ENCODE measurements around the gene RALGAPA1. TPM values are rescaled to one million over a fixed set of nuclear protein-coding genes. Genes with fewer than 3 reads are reported as not detected.

Gene RALGAPA1
- total RNA-seq, 1 donor from 2014 or later = 101 TPM

DNA sequence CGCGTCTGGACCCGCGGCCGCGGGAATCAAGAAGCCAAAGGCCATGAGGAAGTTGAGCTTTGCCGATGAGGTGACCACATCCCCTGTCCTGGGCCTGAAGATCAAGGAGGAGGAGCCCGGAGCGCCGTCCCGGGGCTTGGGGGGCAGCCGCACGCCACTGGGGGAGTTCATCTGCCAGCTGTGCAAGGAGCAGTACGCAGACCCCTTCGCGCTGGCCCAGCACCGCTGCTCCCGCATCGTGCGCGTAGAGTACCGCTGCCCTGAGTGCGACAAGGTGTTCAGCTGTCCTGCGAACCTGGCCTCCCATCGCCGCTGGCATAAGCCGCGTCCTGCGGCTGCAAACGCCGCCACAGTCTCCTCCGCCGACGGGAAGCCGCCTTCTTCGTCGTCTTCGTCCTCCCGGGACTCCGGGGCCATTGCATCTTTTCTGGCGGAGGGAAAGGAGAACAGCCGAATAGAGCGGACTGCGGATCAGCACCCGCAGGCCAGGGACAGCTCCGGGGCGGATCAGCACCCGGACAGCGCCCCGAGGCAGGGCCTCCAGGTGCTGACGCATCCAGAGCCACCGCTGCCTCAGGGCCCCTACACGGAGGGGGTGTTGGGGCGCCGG lies 274.1 kb downstream of the RALGAPA1 start:
- DNase-seq = peak; percentile 86

DNA sequence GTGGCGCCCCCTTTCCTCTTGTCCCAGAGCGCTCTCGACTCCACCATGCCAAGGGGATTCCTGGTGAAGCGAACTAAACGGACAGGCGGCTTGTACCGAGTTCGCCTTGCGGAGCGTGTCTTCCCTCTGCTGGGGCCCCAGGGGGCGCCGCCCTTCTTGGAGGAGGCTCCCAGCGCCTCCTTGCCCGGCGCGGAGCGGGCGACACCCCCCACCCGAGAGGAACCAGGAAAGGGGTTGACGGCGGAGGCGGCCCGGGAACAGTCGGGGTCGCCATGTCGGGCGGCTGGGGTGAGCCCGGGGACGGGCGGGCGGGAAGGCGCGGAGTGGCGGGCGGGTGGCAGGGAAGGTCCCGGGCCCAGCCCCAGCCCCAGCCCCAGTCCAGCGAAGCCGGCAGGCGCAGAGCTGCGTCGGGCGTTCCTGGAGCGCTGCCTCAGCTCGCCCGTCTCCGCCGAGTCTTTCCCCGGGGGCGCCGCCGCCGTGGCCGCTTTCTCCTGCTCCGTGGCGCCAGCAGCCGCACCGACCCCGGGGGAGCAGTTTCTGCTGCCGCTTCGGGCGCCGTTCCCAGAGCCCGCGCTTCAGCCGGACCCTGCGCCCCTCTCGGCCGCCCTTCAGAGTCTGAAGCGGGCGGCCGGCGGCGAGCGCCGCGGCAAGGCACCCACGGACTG lies 274.8 kb downstream of the RALGAPA1 start:
- no peak for DNase-seq

DNA sequence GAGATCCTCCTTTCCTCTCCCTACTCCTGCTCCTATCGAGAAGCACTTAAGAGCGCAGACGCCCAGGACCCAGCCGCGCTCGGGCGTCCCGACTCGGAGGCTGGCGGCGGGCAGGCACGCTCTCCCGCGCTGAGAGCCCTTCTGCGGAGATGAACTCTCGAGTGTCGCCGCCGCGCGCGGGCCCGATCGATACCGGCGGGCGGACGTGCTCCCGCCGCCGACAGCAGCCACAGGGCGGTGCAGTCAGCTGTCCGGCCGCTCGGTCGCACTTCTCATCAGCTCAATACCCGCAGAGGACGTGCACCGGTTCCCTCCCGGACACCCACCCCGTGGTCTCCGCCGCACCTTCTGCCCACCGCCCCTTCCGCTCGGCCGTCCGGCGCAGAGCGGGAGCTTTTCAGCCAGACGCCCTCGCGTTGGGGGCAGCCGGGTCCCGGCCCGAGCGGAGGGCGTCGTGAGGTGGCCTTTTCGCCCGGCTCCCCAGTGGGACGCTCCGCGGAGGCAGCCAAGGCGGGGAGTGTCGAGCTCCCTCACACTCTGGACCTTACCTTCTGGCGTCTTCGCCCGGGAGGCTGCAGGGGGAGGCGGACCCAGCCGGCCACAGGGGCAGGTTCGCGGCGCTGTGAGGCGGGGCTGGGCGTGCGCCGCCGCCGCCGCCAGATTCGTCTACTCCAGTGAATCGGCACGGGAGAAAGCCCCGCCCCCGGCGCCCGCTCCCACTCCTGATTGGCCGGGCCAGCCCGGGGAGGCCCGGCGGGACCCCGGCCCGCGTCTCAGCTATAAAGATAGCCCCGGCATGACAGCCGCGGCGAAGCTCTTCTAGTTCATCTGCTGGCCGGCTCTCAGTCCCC lies 275.5 kb downstream of the RALGAPA1 start, which contains the start of gene INSM2:
TSS of gene INSM2 (plus strand) at position 808 of the 851 bp plus-strand sequence. CDS start 89 bp downstream, outside the sequence.
- DNase-seq = peak; percentile 71

DNA sequence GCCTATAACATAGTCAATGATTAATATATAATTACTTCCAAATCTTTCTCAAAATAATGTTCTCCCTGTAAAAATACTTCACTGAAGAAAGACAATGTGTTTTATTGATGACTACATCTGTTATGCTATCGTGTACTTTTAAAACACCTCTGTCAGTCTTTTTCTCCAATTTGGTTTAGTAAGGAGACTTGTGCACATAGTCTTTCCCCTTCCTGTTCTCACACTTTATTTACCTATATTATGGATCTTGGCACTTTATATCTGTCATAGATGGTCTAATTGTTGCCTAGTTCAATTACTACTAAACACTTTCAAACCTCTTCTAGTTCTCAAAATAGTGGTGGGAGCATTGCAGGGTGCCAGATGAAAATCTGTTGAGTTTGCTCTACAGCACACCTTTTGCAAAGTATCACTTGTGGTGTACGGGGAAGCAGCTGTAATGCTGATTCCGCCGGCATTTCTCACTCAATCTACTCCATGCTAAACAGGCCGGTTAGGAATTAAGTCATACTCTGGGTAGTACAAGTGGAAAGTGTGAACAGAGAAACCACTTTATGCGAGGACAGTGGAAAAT lies 276.2 kb downstream of the RALGAPA1 start:
- no peak for DNase-seq

DNA sequence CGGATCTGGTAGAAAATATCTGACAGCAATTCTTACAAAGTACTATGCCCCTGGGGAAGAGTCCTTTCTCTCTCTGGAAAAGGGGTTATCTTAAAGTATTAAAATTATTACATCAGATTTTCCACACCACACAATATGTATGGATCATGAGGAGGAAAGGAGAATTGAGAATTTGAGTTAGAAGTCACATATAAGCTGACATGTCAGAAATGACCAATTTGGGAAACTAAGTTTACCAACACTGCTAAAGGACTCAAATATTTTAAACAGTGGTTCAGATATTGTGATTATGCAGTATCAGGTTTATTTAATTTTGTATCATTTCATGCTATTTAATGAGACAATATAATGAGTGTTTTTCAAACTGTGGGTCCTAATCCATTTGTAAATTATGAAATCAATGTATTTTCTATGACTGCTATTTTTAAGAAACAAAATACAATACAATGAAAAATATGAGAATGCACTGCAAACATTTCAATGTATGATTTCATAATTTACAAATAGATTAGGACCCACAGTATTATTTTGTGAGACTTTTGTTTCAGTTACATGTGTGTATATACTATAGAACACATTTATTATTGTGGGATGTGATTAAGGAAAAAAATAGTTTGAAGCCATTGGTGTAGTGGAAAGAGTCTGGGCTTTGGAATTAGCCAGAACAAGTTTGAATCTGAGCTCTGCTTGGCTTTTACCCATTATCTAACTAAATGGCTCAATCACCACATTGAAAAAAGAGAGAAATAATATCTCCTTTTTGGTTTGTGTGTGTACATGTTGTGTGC lies 276.9 kb downstream of the RALGAPA1 start:
- DNase-seq = no peak

DNA sequence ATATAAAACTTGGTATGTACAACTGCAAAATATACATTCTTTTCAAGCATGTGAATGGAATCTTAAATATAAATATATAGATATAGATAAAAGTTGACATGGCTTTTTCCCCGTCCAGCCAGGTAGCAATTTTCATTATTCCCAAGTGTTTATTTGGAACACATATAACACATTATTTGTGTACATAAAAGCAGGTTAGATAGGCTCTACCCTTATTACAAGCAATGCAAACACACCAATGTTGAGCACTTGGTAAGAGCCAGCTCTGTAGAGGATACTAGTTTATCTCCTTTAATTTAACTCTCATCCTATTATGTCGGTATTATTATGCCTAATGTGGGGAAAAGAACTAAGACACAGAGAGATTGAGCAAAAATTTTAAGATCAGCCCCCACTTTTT lies 282.1 kb downstream of the RALGAPA1 start:
- no peak for DNase-seq

DNA sequence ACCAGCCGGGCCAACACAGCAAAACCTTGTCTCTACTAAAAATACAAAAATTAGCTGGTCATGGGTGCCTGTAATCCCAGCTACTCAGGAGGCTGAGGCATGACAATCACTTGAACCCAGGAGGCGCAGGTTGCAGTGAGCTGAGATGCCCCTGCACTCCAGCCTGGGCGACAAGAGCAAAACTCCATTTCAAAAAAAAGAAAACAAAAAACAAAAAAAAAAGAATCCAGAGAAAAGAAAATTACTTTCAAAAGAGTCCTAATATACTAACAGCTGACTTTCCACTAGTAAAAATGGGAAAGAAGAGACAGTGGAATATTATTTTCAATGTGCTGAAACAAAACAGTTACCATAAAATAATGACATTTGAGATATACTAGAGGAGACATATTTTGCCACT lies 283.4 kb downstream of the RALGAPA1 start:
- DNase-seq = no peak

DNA sequence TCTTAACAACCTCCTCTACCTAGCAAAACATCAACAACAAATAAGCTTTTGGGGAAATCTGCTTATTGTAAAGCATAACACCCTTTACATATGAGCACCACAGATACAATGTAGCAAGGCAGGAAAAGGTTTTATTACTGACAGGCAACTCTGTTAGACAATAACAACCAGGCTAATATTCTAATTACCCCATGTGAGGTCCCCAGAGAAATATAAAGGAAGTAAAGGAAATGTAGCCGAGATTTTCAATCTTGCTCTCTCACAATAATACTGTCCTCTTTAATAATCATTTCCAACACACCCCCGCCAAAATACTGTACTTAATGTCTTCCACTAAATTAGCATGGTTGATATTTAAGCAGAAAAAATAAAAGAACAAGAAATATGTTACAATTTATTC lies 289.1 kb downstream of the RALGAPA1 start:
- no peak for DNase-seq

DNA sequence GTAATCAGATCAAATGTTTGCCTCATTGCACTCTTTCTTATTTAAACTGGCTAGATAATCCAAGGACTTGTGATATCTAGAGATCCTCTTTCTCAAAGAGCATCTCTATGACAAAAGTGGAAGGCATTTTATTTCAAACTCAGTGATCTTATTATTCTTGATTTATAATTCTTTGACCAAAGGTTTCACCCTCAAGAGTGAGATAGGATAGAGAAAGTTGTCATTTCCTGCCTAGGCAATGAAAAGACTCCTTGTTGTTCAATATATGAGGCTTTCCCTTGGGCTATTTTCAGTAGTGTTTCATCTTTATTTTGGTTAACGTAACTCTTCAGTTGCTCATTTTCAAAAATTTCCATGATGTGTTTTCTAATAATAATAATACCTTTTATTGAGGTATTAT lies 293.2 kb downstream of the RALGAPA1 start:
- DNase-seq = no peak

DNA sequence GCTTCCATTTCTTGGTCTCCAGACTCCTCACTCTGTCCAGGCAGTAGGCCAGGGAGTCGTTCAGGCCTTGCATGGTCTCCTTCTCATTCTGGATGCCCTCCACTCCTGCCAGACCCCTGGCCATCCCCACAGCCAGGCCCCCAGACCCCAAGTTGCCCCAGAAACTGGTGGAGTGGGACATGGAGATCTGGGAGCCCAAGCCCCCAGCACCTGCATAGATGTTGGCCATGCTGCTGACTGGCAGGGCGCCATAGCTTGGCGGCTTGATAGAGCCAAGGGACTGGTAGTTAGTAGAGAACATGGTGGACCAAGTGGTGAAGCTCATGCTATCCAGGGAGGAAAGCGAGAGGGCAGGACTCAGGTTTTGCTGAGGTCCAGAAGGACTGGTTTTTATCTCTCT lies 296.3 kb downstream of the RALGAPA1 start:
- DNase-seq = no peak

DNA sequence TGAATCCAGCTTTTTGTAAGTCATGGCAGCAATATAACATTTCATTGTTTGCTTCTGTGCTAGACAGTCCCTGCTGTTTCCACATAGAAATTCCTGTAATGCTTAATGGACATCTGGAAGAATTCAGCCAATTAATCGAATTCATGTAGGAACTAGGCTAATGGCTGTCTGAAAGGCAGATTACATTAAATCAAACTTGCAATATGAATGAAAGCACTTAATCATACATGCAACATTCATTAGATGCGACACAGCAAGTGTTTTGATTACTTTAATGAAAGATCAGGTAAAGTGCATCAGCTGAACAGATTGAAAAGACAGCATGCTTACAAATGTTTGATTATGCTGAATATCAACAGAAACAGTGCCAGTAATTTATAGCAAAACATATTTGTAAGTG lies 299.2 kb downstream of the RALGAPA1 start:
- DNase-seq = no peak

DNA sequence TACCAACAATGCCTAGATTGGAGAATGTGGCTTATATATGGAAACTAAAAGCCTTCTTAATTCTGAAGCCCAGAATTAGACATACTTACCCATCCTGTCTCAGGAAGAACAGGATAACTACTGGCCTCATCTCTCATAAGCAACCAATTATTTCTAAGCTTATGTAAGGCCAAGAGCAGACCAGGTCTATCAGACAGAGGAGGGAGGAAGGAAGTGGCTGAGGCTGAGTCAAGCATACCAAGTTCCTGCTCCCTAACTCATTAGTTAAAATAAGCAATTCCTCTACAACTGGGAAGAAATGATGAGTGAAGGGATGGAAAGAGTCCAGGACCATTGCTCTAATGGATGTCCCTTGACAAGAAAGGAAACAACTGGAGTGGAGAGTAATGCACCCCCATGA lies 302.2 kb downstream of the RALGAPA1 start:
- no peak for DNase-seq

DNA sequence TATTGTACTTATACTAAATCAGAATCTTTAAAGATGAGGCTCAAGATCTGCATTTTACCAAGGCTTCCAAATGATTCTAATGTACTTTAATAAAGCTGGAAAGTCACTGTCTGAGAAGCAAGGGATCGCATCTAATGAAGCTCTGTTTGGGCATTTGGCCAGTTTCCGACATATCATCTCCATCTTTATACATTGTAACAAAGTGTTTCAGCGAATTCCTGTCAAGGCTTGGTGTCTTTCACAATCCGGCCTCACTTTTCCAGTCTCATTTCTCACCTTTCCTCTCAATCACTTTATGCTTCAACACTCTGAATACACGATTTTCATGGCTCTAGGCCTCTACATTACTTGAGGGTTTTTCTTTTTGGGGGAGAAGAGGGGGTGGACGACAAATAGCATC lies 302.6 kb downstream of the RALGAPA1 start:
- no peak for DNase-seq

DNA sequence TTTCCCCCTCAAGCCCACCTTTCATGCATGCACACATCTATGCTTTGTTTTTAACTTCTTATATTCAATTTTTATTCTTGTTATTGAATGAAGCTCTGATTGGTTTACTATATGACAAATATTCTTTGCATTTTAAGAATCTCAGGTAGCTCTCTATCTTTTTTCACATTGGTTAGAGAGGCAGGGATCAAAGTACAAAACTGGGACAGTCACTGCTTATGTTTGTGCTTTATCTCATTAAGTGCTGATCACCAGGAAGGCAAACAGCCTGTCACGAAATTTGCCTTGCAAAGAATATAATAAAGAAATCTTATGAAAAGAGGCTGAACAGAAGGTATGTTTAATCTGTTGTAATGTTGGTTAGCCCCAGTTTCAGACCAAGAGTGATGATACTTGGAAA lies 304.8 kb downstream of the RALGAPA1 start:
- no peak for DNase-seq

DNA sequence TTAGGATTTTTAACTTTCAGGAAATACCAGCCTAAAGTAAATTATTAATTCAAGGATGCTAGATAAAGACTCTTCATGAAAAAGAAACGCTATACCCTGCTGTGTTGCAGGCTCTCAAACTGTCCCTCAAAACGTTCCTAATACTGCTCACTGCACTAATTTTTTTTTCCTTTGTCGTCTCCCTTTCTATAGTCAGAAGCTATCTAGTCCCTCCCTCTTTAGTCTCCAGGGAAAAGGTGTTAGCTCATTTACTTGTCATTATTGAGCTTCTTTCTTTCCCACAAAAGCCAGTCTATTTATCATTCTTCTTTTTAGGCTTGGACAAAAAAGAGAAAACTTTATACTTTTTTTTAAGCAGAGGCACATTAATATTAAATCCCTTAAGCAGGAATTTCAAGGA lies 305.4 kb downstream of the RALGAPA1 start:
- no peak for DNase-seq

DNA sequence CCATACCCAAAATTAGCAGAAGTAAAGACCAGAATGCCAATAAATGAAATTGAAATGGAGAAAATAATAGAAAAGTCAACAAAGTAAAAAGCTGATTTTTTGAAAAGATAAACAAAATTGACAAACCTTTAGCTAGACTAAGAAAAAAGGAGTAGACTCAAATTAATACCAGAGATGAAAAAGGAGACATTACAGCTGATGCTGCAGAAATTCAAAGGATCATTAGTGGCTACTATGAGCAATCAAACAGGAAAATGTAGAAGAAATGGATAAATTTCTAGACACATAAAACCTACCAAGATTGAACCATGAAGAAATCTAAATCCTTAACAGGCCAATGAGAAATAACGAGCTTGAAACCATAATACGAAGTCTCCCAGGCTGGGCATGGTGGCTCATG lies 309.9 kb downstream of the RALGAPA1 start:
- DNase-seq = no peak

DNA sequence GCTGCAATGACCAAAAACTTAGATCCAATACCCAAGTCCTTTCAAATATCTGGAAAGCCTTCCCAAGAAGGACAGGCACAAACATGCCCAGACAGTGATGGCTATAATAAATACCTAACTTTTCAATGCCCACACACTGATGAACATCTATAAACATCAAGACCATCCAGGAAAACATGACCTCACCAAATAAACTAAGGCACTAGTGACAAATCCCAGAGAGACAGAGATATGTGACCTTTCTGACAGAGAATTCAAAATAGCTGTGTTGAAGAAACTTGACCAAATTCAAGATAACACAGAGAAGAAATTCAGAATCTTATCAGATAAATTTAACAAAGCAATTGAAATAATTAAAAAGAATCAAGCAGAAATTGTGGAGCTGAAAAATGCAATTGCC lies 313.8 kb downstream of the RALGAPA1 start:
- DNase-seq = no peak

DNA sequence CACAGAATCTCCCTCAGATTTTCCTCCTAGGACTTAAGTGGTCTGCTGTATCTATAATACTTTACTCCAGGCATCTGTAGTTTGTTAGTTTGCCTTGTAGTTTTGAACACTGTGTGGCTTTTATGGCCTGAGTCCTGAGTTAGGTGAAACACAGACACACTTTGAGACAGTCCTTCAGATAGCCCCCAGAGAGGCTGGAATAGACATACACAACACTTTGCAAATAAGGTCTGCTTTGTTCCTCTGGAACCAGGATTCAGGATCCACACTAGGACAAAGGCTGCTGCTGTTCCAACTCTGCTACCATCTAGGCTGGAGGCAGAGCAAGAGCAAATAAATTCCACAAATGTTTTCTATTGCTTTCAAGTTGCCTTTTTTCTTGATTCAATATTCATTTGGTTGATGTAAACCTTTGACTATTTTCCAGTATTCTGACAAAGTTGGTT lies 316.5 kb downstream of the RALGAPA1 start:
- DNase-seq = no peak
